SK-N-SH (cell line): ENCODE results near the gene TMPRSS13. TPM values are rescaled to one million over a fixed set of nuclear protein-coding genes. Genes with fewer than 3 reads are reported as not detected.

ENCODE experiments used
- CTCF ChIA-PET: fragments of 300-600, 350-600 bp; formaldehyde crosslinking; extraction: SDS; loops from one replicate; lab custom pipeline; 2021; lab: Yijun Ruan, JAX
- POLR2A ChIA-PET: fragments of 350-600 bp; sonication (Branson Sonifier 250); formaldehyde crosslinking; extraction: SDS; loops from one replicate; lab custom pipeline; 2020; ENCODE audit warnings: antibody characterized with exemption, inconsistent platforms; lab: Yijun Ruan, JAX
- DNase-seq: peaks from one replicate; pipeline ENCODE4 v3.0.0; 2012
- H2AFZ ChIP-seq: fragments of 200-600 bp; sonication (generic); 2 replicates; pipeline ENCODE4 v1.8.1; 2016; ENCODE audit warnings: antibody characterized with exemption, mild to moderate bottlenecking, low read depth
- H3F3A ChIP-seq: fragments of 200-600 bp; sonication (generic); replicated peaks from 2 replicates; pipeline ENCODE3; 2016; ENCODE audit warnings: antibody characterized with exemption, mild to moderate bottlenecking; ENCODE audit not compliant: insufficient read depth
- H3K27ac ChIP-seq, 2 experiments: fragments of 200-500 bp in 1 of 2; fragments of 200-600 bp in 1 of 2; sonication (Bioruptor generic) in 1 of 2; sonication (generic), shearing (Covaris generic) in 1 of 2; 2 replicates each; pipeline versions ENCODE4 v1.5.1 to v1.6.1; 2014 to 2016; ENCODE audit warnings: low read depth in 2 of 2, inconsistent platforms in 1 of 2, low read length in 1 of 2, mild to moderate bottlenecking in 1 of 2, mixed read lengths in 1 of 2
- H3K27me3 ChIP-seq: fragments of 200-600 bp; sonication (generic), shearing (Covaris generic); 2 replicates; pipeline ENCODE4 v1.6.1; 2016; ENCODE audit warnings: mixed run types; ENCODE audit not compliant: insufficient read depth
- H3K36me3 ChIP-seq, 2 experiments: fragments of 200-500 bp in 1 of 2; fragments of 200-600 bp in 1 of 2; sonication (Bioruptor generic) in 1 of 2; sonication (generic) in 1 of 2; replicated peaks in 1 of 2; 2 replicates each; pipeline versions ENCODE3 to v1.5.1; 2014 to 2016; ENCODE audit warnings: low read length in 1 of 2, mild to moderate bottlenecking in 1 of 2; ENCODE audit not compliant: insufficient read depth in 2 of 2, control insufficient read depth in 1 of 2
- H3K4me1 ChIP-seq, 2 experiments: fragments of 200-500 bp in 1 of 2; fragments of 200-600 bp in 1 of 2; sonication (Bioruptor generic) in 1 of 2; sonication (generic), shearing (Covaris generic) in 1 of 2; 2 replicates each; pipeline versions ENCODE4 v1.5.1 to v1.6.1; 2014 to 2016; ENCODE audit warnings: low read depth in 1 of 2, low read length in 1 of 2, mixed run types in 1 of 2; ENCODE audit not compliant: insufficient read depth in 2 of 2, control insufficient read depth in 1 of 2
- H3K4me2 ChIP-seq: fragments of 200-600 bp; sonication (generic), shearing (Covaris generic); 2 replicates; pipeline ENCODE4 v1.6.1; 2017; ENCODE audit warnings: mixed run types
- H3K4me3 ChIP-seq, 2 experiments: fragments of 200-500 bp in 1 of 2; fragments of 200-600 bp in 1 of 2; sonication (Bioruptor generic) in 1 of 2; sonication (generic), shearing (Covaris generic) in 1 of 2; 2 replicates each; pipeline versions ENCODE4 v1.5.1 to v1.8.1; 2014 to 2016; ENCODE audit warnings: low read depth in 2 of 2, inconsistent platforms in 1 of 2, low read length in 1 of 2, mild to moderate bottlenecking in 1 of 2, mixed read lengths in 1 of 2, moderate library complexity in 1 of 2
- H3K79me2 ChIP-seq: fragments of 200-600 bp; sonication (generic); 2 replicates; pipeline ENCODE4 v1.8.1; 2017; ENCODE audit warnings: mild to moderate bottlenecking; ENCODE audit not compliant: insufficient read depth
- H3K9ac ChIP-seq: fragments of 200-600 bp; sonication (generic); 2 replicates; pipeline ENCODE4 v1.6.1; 2017; ENCODE audit warnings: mixed run types
- H3K9me2 ChIP-seq: fragments of 200-600 bp; sonication (generic); 2 replicates; pipeline ENCODE4 v1.6.1; 2017; ENCODE audit warnings: mixed run types
- H3K9me3 ChIP-seq: fragments of 200-600 bp; sonication (generic); 2 replicates; pipeline ENCODE4 v1.6.1; 2017; ENCODE audit warnings: mixed run types, mild to moderate bottlenecking, moderate library complexity
- H4K20me1 ChIP-seq: fragments of 200-600 bp; sonication (generic); 2 replicates; pipeline ENCODE4 v1.6.1; 2017; ENCODE audit warnings: mild to moderate bottlenecking, mixed run types; ENCODE audit not compliant: insufficient read depth
- CHD2 ChIP-seq: fragments of 150-350 bp; IDR thresholded peaks from 2 replicates; pipeline ENCODE4 v1.6.1; 2018; ENCODE audit warnings: low read length; ENCODE audit not compliant: partially characterized antibody
- ELF1 ChIP-seq: IDR thresholded peaks from 2 replicates; pipeline ENCODE4 v1.4.0; 2012
- FOSL2 ChIP-seq: IDR thresholded peaks from 2 replicates; pipeline ENCODE4 v1.4.0; 2012; ENCODE audit warnings: low read depth, mild to moderate bottlenecking, moderate library complexity, borderline replicate concordance
- FOXJ3 ChIP-seq: sonication (generic); formaldehyde crosslinking; IDR thresholded peaks from 2 replicates; pipeline ENCODE4 v1.5.1; 2020; ENCODE audit warnings: mild to moderate bottlenecking, missing genetic modification reagents
- FOXM1 ChIP-seq: IDR thresholded peaks from 2 replicates; pipeline ENCODE4 v1.4.0; 2012; ENCODE audit warnings: low read depth, mild to moderate bottlenecking
- GABPA ChIP-seq: IDR thresholded peaks from 2 replicates; pipeline ENCODE4 v1.4.0; 2012; ENCODE audit warnings: low read depth, mild to moderate bottlenecking
- GATA2 ChIP-seq: sonication (generic); formaldehyde crosslinking; IDR thresholded peaks from 2 replicates; pipeline ENCODE4 v1.5.0; 2020; ENCODE audit warnings: mild to moderate bottlenecking, missing genetic modification reagents
- NFIC ChIP-seq: IDR thresholded peaks from 2 replicates; pipeline ENCODE4 v1.4.0; 2012; ENCODE audit warnings: borderline replicate concordance
- NRF1 ChIP-seq: IDR thresholded peaks from 2 replicates; pipeline ENCODE4 v1.6.1; 2012; ENCODE audit warnings: low read depth, mild to moderate bottlenecking, low read length
- PBX3 ChIP-seq: IDR thresholded peaks from 2 replicates; pipeline ENCODE4; 2012
- POLR2AphosphoS5 ChIP-seq: IDR thresholded peaks from 2 replicates; pipeline ENCODE4 v1.6.1; 2012; ENCODE audit warnings: low read depth, low read length
- RAD21 ChIP-seq: IDR thresholded peaks from 2 replicates; pipeline ENCODE4 v1.6.1; 2012; ENCODE audit warnings: mild to moderate bottlenecking, low read length
- RCOR1 ChIP-seq: fragments of 150-350 bp; IDR thresholded peaks from 2 replicates; pipeline ENCODE4 v1.6.1; 2017; ENCODE audit warnings: antibody characterized with exemption, low read length
- SIN3A ChIP-seq: IDR thresholded peaks from 2 replicates; pipeline ENCODE4 v1.6.1; 2012; ENCODE audit warnings: low read depth, mild to moderate bottlenecking, low read length, moderate library complexity, borderline replicate concordance
- TCF12 ChIP-seq: IDR thresholded peaks from 2 replicates; pipeline ENCODE4 v1.4.0; 2012
- USF1 ChIP-seq: IDR thresholded peaks from 2 replicates; pipeline ENCODE4 v1.4.0; 2012; ENCODE audit warnings: low read depth, borderline replicate concordance
- YY1 ChIP-seq: IDR thresholded peaks from 2 replicates; pipeline ENCODE4 v1.4.0; 2012; ENCODE audit warnings: low read depth, mild to moderate bottlenecking
- ZBTB33 ChIP-seq: IDR thresholded peaks from 2 replicates; pipeline ENCODE4 v1.4.0; 2012; ENCODE audit warnings: low read depth, borderline replicate concordance
- WGBS: methylation state at CpG from one replicate; pipeline ENCODE4 v1.1.6; 2017; ENCODE audit warnings: low lambda C conversion rate; 5-methylcytosine and 5-hydroxymethylcytosine counted together
- polyA plus RNA-seq, 3 experiments: library from polyadenylated mRNA; depleted of rRNA; stranded (reverse); fragments of >200 nt; gene quantifications; 2 replicates each; pipeline ENCODE4 v1.2.3, GENCODE V29; 2012

The TMPRSS13 gene
- polyA plus RNA-seq, 1 of the 3 experiments (the other 2 are of a cell fraction), result not detected

GRCh38 chr11:117859061-117859460 is 70.1 kb downstream of the TMPRSS13 start:
- WGBS, result 49% methylated on average over 6 of the region's 10 CpGs
- H4K20me1 ChIP-seq, result no peaks in the 10 kb centered on the region
- no peaks in the 10 kb centered on the region; the same call in 1 of the 2 replicates for H3K27me3 ChIP-seq
- CTCF ChIA-PET, result interaction anchor here (1.4 to 4.2 kb wide), 3 partner anchors 88 to 433 kb away, joined by 5 to 36 read pairs (median 8); no protein-coding TSS in a partner anchor
- POLR2A ChIA-PET, result no interaction called here
- no peak overlapping the region for H3K4me3 ChIP-seq
- H3K9ac ChIP-seq, result no peak overlapping the region
- no peak overlapping the region for H3K27ac ChIP-seq
- no peaks in the 10 kb centered on the region for H3K36me3 ChIP-seq
- TF ChIP-seq SIN3A, result no peak
- no peak for TF ChIP-seq USF1
- TF ChIP-seq NRF1, result no peak
- TF ChIP-seq ZBTB33, result no peak
- TF ChIP-seq FOXM1, result no peak
- no peak for TF ChIP-seq RAD21
- no peak for TF ChIP-seq FOXJ3 (CRISPR knock-in tag)
- TF ChIP-seq FOSL2, result no peak
- no peak for TF ChIP-seq PBX3
- TF ChIP-seq YY1, result no peak
- no peak for TF ChIP-seq POLR2AphosphoS5
- no peak for TF ChIP-seq CHD2
- TF ChIP-seq RCOR1, result no peak
- no peak for TF ChIP-seq GATA2 (CRISPR knock-in tag)
- TF ChIP-seq NFIC, result no peak
- TF ChIP-seq ELF1, result no peak
- TF ChIP-seq GABPA, result no peak
- no peak for TF ChIP-seq TCF12
- H3K9me2 ChIP-seq, result no peaks in the 10 kb centered on the region
- peaks cover 0 to 20% of the 10 kb centered on the region in 2 experiments; a peak in 2 of 4 replicates for H3K4me1 ChIP-seq
- no peaks in the 10 kb centered on the region for H3K9me3 ChIP-seq
- H3F3A ChIP-seq, result no peaks in the 10 kb centered on the region
- no peak overlapping the region for H3K4me2 ChIP-seq
- DNase-seq, result no peak
- no peaks in the 10 kb centered on the region for H3K79me2 ChIP-seq
- H2AFZ ChIP-seq, result no peak overlapping the region
